HG03066 (cell line): ENCODE results near the gene ACER3.
"Not testable (repeated sequence)": the region's sequence is repeated elsewhere in the genome, so short reads cannot be mapped to it uniquely, and the experiment has no call there.

Experiments
- ATAC-seq: cut with Tn5 transposase; IDR thresholded peaks from one replicate; pipeline ENCODE4 v1.9.1; 2021; ENCODE audit warnings: low read depth; ENCODE audit not compliant: unreplicated experiment

ACER3 gene

GRCh38 chr11:76978818-76979217 is 118.1 kb downstream of the ACER3 start:
- ATAC-seq: no peak

DNA sequence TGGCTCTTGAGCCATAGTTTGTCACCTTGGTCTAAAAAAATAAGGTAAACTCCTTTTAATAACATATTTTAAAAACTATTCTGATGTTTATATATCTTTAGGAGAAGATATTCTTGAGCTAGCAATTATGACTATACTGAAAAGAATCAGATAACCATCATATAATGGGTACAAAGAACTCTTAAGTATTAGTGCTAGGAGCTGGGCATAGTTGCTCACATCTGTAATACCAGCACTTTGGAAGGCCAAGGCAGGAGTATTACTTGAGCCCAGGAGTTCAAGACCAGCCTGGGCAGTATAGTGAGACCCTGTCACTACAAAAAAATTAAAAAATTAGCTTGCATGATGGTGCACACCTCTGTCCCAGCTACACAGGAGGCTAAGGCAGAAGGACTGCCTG is 119.5 kb downstream of the ACER3 start:
- no peak for ATAC-seq

GRCh38 chr11:76984743-76985142 is 124.0 kb downstream of the ACER3 start:
- no peak for ATAC-seq

DNA sequence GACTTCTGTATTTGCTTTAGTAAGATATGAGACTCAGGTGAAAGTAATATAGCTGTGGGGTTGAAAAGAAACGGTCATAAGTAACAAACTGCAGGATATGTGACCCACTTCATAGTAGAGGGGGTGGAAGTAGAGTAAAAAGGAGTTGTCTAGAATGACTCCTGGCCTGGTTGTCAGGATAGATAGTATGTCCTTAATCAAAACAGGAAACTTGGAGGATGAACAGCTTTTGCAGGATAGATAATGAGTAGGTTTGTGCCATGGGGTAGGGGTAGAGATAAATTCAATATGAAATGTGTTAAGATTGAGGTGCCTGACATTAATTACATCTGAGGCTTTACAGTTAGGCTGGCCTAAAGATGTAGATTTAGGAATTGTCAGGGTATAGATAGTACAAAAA is 126.5 kb downstream of the ACER3 start:
- ATAC-seq: no peak

- no peak for ATAC-seq
Measured at GRCh38 chr11:76990628-76991027, 129.9 kb downstream of the ACER3 start.

GRCh38 chr11:76995081-76995576 is 134.4 kb downstream of the ACER3 start:
- ATAC-seq: no peak

- no peak for ATAC-seq
Measured at GRCh38 chr11:76997512-76997911, 136.8 kb downstream of the ACER3 start.

DNA sequence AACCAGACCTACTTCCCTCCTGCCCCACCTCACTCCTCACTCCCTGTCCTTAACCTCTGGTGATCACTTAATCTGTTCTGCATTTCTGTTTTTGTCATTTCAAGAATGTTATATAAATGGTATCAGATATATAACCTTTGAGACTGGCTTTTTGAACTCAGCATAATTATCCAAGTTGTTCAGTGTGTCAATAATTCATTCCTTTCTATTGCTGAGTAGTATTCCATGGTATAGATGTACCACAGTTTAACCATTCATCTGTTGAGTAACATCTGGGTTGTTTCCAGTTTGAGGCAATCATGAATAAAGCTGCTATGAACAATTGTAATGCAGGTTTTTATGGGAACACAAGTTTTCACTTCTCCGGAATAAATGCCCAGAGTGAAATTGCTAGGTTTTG is 138.9 kb downstream of the ACER3 start:
- no peak for ATAC-seq

- no peak for ATAC-seq
Measured at GRCh38 chr11:77001613-77002012, 140.9 kb downstream of the ACER3 start.

- ATAC-seq: no peak
Measured at GRCh38 chr11:77002776-77003175, 142.1 kb downstream of the ACER3 start.

GRCh38 chr11:77003963-77004362 is 143.2 kb downstream of the ACER3 start:
- ATAC-seq: no peak

GRCh38 chr11:77009533-77010160 is 148.9 kb downstream of the ACER3 start:
- no peak for ATAC-seq

- no peak for ATAC-seq
Measured at GRCh38 chr11:77014669-77015068, 154.0 kb downstream of the ACER3 start.

- ATAC-seq: not testable (repeated sequence)
Measured at GRCh38 chr11:77018396-77018924, 157.7 kb downstream of the ACER3 start.

GRCh38 chr11:77019976-77020595 is 159.4 kb downstream of the ACER3 start:
- no peak for ATAC-seq

DNA sequence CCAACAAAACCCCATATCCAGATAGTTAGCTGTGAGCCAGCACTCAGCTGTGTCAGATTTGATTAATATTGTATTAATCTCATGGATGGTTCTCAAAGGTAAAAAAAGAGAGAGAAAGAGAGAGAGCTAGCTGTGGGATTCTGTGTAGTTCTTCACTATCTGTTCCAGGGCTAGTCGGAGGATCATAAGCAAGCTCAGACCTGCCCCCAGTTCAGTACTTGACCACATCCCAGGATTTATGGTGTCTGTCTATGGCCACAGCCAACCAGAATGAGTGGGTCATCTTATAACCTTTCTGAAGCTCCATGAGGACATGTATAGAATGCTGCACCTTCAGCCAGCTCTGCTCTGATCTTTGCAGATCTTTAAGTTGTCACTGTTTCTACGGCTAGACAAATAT is 160.0 kb downstream of the ACER3 start:
- no peak for ATAC-seq

GRCh38 chr11:77024745-77025144 is 164.0 kb downstream of the ACER3 start:
- no peak for ATAC-seq

GRCh38 chr11:77026221-77026620 is 165.5 kb downstream of the ACER3 start:
- no peak for ATAC-seq

DNA sequence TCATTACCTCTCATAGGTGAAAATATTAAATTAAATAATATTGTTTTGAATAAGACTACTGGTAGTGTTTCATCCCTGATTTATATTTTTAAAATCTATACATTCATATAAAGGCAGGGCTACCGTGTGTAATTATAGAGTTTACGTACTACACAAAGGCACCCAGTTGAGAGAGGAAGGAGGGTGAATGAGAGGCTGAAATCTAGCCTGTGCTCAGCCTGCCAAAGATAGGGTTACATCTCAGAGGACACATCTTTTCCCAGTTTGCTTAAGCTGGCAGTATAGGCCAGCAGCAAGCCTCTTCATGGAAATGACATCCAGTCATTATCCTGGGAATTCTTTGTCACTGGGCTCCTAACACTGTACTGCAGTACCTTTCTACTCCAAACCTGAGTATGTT is 166.0 kb downstream of the ACER3 start:
- ATAC-seq: no peak

GRCh38 chr11:77027275-77027674 is 166.6 kb downstream of the ACER3 start:
- no peak for ATAC-seq

DNA sequence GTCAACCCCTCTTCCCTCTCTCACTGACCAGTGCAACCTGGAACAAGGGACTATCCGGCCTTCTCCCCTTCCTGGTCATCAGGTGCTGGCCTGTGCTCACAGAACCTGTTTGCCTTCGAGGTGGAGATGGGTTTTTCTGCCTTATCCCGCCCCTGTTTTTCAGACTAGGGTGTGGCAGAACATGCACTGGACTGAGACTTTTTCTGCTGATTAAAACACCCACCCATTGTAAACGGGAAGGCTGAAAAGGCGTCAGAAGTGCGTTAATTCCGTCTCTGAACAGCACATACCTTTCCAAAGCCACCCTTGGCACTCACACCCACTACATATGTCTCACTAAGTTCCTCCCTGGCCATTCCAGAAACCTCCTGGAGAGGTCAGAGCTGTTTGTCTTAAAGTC is 169.1 kb downstream of the ACER3 start:
- ATAC-seq: no peak

GRCh38 chr11:77030834-77031414 is 170.2 kb downstream of the ACER3 start:
- ATAC-seq: no peak
